AG10803 (cell line): ENCODE results near the gene NCK2.

Experiments used
- DNase-seq: peaks from one replicate; pipeline ENCODE4 v3.0.0; 2010; ENCODE audit warnings: low read depth
- H3K4me3 ChIP-seq: 2 replicates; pipeline ENCODE4 v1.5.1; 2011; ENCODE audit warnings: mild to moderate bottlenecking, low read length, control low read depth
- TF ChIP-seq, protein P1 (sequence below): conservative IDR thresholded peaks from 2 replicates; pipeline ENCODE4 v1.5.1; 2011; ENCODE audit warnings: mild to moderate bottlenecking, low read length, control low read depth, inconsistent platforms

NCK2 gene

DNA sequence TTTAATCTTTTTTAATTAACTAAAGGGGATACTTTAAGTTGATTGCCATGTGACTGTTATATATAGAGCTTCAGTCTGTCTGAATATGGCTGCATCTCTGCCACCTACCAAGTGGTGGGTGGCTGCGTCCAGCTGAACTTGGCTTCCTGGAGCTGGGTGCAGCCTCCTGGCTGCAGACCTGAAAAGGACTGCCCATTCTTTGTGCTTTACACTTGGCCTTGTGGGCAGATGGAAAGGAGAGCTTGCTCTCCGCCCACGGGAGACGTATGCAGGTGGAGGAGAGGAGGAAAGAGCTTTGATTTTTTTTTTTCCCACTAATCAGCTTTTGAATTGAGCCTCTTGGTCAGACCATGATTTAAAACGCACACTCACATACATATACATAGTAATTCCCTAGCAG, 34.7 kb downstream of the NCK2 start:
- no peak overlapping the region for H3K4me3 ChIP-seq
- TF ChIP-seq, protein P1, sequence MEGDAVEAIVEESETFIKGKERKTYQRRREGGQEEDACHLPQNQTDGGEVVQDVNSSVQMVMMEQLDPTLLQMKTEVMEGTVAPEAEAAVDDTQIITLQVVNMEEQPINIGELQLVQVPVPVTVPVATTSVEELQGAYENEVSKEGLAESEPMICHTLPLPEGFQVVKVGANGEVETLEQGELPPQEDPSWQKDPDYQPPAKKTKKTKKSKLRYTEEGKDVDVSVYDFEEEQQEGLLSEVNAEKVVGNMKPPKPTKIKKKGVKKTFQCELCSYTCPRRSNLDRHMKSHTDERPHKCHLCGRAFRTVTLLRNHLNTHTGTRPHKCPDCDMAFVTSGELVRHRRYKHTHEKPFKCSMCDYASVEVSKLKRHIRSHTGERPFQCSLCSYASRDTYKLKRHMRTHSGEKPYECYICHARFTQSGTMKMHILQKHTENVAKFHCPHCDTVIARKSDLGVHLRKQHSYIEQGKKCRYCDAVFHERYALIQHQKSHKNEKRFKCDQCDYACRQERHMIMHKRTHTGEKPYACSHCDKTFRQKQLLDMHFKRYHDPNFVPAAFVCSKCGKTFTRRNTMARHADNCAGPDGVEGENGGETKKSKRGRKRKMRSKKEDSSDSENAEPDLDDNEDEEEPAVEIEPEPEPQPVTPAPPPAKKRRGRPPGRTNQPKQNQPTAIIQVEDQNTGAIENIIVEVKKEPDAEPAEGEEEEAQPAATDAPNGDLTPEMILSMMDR: no peak
- no peak for DNase-seq

DNA sequence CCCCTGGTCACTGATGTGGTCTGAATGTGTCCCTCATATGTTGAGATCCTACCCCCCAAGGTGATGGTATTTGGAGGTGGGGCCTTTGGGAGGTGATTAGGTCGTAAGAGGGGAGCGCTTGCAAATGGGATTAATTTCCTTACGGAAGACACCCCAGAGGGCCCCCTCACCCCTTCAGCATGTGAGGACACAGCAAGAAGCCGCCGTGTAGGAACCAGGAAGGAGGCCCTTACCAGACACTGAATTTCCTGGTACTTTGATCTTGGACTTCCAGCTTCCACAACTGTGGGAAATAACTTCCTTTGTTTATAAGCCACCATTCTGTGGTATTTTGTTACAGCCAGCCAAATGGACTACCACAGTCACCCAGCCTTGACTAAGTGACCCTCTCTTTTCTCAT, 35.9 kb downstream of the NCK2 start:
- no peak for DNase-seq
- H3K4me3 ChIP-seq: no peak overlapping the region
- TF ChIP-seq, protein P1: no peak

DNA sequence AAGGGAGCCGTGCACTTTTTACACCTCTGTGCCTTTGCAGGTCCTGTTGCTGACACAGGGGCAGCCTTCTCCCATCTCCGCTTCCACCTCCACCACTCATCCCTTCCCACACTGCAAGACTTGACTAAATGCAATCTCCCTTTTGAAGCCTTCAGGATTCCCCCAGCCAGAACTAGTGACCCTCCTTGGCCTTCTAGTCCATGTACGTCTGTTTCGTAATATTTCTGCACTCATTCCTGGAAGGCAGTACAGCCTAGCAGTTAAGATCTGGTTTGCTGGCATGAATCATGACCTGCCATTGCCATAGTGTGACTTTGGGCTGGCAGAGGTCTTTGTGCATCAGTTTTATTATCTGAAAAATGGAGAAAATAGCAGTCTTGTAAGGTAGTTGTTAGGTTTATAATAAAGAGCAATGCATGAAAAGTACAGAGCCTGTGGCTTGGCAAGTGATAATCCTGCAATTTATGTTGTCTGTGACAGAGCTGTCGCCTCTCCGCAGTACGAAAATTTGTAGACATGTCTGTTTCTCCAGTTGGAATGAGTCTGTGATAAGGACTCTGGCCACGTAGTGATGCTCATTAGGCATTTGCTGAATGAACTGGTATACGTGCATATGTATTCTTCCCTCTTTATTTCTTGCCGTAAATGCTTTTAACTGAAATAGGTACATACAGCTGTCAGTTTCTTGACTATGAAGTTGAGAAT, 36.7 kb downstream of the NCK2 start:
- no peak overlapping the region for H3K4me3 ChIP-seq
- DNase-seq: no peak
- TF ChIP-seq, protein P1: no peak

DNA sequence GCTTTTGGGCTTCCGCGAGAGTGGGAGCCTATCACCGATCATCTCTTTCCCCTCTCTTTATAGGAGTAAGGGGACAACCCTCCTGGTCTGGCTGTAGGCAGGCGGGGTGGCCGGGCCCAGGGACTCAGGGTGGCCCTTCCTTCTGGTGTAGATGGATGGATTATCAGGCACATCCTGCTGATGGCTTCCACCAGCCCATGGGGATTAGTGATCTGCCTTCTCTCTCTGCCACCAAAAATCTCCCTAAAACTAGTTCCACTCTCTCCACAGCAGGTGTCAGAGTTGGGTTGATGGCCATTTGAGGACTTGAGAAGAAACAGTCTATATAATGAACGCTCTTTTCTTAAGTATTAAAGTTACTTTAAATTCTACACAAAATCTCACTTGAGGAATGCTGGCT, 37.4 kb downstream of the NCK2 start:
- no peak overlapping the region for H3K4me3 ChIP-seq
- DNase-seq: no peak
- TF ChIP-seq, protein P1: peak; percentile 23; the same call in 1 of the 2 replicates

DNA sequence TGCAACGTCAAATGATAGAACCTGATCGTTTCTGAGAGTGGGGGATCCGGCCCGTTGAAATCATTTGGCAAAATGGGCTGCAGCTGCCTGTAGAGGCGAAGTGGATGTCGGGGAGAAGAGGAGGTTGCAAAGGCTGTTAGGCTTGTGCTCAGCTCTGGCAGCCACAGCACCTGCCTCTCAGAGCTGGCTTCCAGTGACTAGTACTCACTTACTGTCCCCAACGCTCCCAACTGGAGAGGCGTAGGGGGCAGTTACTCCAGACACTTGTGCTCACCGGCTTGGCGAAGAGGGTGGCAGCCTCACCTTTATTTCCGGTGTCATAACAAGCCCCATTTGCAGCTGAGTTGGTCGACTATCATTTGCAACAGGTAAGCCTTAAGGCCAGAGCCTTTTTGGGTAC, 37.9 kb downstream of the NCK2 start:
- TF ChIP-seq, protein P1: no peak
- H3K4me3 ChIP-seq: no peak overlapping the region
- DNase-seq: no peak

DNA sequence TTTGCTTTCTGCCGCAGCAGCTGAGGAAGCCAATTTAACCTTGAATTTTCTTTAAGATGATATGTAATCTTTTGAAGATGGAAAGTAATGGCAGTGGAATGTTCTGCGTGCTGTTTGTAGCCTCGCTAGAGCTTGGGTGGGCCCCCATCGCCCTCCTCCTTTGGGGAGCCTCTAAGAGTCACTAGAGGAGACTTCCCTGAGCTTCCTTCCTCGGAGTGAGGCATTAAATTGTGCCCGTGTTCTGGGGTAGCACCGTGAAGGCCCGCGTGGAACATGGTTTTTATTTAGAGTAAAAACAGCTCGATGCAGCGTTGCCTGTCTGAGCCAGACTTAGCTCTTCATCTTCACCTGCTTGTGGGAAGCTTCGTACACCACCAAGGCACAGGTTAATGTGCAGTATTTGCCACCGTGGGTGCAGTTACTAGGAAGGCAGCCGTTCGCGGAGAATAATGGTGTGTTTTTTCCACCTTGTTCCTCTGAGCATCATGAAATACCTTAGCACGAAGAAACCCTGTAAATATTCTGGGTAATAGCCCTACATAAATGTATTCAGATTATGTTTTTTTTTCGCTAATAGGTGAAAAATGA, 38.5 kb downstream of the NCK2 start:
- TF ChIP-seq, protein P1: no peak
- no peak for DNase-seq
- H3K4me3 ChIP-seq: no peak overlapping the region

DNA sequence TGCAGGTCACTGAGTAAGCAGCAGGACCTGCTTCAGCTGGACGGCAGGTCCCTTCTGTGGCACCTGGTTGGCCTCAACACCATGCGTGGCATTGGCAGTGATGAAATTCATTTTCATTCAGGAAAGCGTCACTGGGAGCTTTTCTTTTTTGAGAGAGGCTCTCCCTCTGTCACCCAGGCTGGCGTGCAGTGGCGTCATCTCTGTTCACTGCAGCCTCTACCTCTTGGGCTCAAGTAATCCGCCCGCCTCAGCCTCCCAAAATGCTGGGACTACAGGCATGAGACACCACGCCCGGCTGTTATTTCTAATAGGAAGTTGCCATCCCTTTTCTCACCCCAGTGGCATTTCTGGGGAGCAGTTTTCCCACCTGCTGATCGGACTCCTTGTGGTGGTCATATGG, 39.3 kb downstream of the NCK2 start:
- no peak for DNase-seq
- no peak overlapping the region for H3K4me3 ChIP-seq
- TF ChIP-seq, protein P1: no peak
